ENCODE data around the gene LSM2.
"Not testable (repeated sequence)": the region's sequence is repeated elsewhere in the genome, so short reads cannot be mapped to it uniquely, and the experiment has no call there.

LSM2 gene

DNA sequence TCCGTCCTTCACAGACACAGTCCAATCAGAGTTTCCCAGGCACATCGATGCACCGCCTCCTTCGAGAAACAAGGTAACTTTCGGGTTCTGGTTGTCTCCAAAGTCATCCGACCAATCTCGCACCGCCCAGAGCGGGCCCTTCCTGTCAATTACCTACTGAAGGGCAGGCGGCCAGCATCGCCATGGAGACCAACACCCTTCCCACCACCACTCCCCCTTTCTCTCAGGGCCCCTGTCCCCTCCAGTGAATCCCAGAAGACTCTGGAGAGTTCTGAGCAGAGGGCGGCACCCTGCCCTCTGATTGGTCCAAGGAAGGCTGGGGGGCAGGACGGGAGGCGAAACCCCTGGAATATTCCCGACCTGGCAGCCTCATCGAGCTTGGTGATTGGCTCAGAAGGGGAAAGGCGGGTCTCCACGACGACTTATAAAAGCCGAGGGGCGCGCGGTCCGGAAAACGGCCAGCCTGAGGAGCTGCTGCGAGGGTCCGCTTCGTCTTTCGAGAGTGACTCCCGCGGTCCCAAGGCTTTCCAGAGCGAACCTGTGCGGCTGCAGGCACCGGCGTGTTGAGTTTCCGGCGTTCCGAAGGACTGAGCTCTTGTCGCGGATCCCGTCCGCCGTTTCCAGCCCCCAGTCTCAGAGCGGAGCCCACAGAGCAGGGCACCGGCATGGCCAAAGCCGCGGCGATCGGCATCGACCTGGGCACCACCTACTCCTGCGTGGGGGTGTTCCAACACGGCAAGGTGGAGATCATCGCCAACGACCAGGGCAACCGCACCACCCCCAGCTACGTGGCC, 20.7 kb upstream of the LSM2 start, which contains the start of gene HSPA1B:
Gene HSPA1B (plus strand): TSS at position 453 of the 794 bp plus-strand sequence. CDS start 213 bp downstream, at position 666.
- DNase-seq (ENCODE audit: low read depth in 2 of 2) = peak; percentile 87 to 94

DNA sequence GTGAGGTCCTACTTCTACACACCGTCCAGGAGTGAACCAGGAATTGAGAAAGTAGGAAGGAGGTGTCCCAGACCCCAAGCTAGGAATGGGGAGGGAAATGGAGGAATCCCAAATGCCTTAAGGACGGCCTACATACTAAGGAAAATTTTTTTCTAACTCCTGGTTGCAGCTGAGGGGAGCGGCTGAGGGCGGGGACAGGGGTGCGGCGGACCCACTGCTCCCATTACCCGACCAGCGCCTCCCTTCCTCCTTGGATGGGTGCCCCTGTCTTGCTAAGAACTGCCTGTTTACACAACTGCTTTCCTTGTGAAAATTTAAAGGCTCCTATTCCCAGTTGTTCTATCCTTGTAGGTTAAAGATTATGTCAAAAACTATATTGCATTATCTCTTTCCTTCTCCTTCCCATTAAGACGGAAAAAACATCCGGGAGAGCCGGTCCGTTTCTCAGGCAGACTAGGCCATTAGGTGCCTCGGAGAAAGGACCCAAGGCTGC, 20.1 kb upstream of the LSM2 start:
- no peak for DNase-seq (ENCODE audit: low read depth in 2 of 2)

DNA sequence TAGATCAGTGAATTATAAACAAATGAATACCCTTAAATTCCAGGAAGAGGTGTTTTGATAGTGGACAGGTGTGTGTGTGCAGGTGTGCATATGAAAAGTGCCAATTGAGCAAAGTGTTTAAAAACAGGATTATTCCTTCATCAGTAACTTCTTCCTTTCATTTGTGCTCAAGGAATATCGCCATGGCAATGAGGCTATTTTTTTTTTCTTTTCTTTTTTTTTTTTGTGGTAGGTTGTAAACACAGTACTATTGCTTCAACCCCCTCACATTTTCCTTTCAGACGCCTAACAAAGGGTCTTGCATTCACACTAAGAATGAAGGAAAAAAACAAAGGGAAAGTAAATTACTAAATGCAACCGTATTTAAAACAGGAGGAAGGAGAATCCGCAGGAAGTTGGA, 18.8 kb upstream of the LSM2 start:
- no peak for DNase-seq (ENCODE audit: low read depth in 2 of 2)

- DNase-seq (ENCODE audit: low read depth in 2 of 2) = not testable (repeated sequence)
Observed at GRCh38 chr6:31823592-31824196, 16.9 kb upstream of the LSM2 start.

- peak in 1 of 2 experiments; percentile 50 for DNase-seq (ENCODE audit: low read depth in 2 of 2)
Observed at GRCh38 chr6:31822036-31822821, 15.5 kb upstream of the LSM2 start.

DNA sequence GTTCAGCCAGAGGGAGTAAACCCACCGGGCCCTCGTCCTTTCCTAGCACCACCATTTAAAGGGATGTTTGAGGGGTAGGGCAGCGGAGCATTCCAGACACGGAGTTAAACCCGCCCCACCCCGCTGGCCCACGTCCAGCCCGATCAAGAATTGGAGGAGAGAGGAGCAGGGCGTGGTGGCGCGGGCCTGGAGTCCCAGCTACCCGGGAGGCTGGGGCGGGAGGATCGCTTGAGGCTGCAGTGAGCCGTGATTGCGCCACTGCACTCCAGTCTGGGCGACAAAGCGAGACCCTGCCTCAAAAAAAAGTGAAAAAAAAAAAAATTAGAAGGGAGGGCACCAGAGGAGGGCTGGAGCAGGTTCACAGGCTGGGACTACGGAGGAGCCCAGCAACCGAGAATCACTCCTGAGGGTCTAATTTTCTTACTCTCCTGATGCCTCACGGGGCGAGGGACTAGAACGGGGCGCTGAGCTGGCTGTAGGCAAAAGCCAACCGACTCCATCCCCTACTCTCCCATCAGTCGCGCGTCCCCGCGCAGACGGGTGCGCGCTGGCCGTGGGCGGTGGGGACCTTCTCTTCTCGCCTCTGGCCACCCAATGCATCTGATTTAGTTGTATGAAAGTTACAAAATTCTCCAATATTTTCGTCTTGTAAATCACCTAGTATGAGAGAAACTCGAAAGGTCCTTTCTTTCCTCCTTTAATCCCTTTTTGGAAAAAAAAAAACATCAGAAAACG, 14.7 kb upstream of the LSM2 start:
- DNase-seq (ENCODE audit: low read depth in 2 of 2) = peak in 1 of 2 experiments; percentile 72

GRCh38 chr6:31820399-31820798, 13.6 kb upstream of the LSM2 start:
- DNase-seq (ENCODE audit: low read depth in 2 of 2) = not testable (repeated sequence)

- no peak for DNase-seq (ENCODE audit: low read depth in 2 of 2)
Observed at GRCh38 chr6:31819871-31820299, 13.1 kb upstream of the LSM2 start.

DNA sequence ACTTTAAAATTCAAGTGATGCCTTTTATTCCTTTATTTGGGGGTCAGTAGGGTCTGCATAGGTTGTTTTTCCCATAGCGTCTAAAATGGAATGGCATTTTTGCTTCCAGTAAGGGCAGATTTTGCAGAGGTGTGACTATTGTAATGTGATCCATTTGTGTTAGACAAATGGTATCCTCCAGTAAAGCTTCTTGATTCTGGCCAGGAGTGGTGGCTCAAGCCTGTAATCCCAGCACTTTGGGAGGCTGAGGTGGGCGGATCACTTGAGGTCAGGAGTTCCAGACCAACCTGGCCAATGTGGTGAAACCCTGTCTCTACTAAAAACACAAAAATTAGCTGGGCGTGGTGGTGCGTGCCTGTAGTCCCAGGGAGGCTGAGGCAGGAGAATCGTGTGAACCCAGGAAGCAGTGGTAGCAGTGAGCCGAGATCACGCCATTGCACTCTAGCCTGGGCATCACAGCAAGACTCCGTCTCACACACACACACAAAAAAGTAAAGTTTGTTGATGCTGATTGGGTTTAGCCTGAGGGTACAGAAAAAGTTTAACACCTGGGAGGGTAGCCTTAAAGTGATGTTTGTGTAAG, 11.3 kb upstream of the LSM2 start:
- DNase-seq (ENCODE audit: low read depth in 2 of 2) = not testable (repeated sequence)

GRCh38 chr6:31817133-31817928, 10.6 kb upstream of the LSM2 start:
- DNase-seq (ENCODE audit: low read depth in 2 of 2) = not testable (repeated sequence)

DNA sequence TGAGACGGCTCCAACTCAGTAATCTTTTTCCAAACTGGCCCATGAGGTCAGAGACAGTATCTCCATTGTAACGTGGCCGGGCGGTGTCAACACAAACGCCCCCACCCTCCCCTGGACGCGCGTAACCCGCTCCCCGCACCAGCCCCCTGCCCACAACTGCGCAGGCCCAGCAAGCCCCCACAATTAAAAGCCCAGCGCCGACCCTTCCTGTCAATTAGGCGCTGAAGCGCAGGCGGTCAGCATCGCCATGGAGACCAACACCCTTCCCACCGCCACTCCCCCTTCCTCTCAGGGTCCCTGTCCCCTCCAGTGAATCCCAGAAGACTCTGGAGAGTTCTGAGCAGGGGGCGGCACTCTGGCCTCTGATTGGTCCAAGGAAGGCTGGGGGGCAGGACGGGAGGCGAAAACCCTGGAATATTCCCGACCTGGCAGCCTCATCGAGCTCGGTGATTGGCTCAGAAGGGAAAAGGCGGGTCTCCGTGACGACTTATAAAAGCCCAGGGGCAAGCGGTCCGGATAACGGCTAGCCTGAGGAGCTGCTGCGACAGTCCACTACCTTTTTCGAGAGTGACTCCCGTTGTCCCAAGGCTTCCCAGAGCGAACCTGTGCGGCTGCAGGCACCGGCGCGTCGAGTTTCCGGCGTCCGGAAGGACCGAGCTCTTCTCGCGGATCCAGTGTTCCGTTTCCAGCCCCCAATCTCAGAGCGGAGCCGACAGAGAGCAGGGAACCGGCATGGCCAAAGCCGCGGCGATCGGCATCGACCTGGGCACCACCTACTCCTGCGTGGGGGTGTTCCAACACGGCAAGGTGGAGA, 8.5 kb upstream of the LSM2 start, which contains the start of the genes HSPA1A and HSPA1L:
Gene HSPA1A (plus strand): TSS at position 519 of the 814 bp plus-strand sequence. CDS start 214 bp downstream, at position 733.
Gene HSPA1L (minus strand): TSS at position 259 of the 814 bp plus-strand sequence. CDS start 3,311 bp downstream, outside the sequence.
- peak in 1 of 2 experiments; percentile 63 for DNase-seq (ENCODE audit: low read depth in 2 of 2)

DNA sequence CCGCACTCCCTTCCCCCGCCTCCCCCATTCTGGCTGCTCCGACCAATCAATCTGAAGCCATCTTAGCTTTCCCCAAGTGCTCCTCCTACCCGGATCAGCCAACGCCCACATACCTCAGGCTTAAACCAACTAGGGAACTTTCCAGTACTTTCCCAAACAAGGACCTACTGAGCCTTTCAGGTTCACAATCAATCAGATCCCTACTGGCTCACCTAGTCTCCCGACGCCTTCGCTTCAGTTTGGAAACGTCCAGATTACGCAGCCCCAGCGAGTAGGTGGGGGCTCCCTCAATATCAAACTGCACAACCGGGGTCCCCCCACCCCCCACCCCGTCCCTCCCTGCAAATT, 7.9 kb upstream of the LSM2 start:
- peak in 1 of 2 experiments; percentile 70 for DNase-seq (ENCODE audit: low read depth in 2 of 2)

- DNase-seq (ENCODE audit: low read depth in 2 of 2) = no peak
Observed at GRCh38 chr6:31813465-31813849, 6.7 kb upstream of the LSM2 start.

DNA sequence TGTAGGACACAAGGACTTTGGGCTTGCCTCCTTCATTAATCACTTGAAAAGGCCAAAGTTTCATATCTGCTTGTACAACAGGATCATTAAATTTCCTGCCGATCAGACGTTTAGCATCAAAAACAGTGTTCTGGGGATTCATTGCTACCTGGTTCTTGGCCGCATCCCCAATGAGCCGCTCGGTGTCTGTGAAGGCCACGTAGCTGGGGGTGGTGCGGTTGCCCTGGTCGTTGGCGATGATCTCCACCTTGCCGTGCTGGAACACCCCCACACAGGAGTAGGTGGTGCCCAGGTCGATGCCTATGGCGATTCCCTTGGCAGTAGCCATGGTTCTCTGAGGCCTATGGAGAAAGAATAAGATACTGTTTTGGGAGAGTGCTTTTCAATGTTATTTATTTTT, 4.9 kb upstream of the LSM2 start:
- DNase-seq (ENCODE audit: low read depth in 2 of 2) = no peak

GRCh38 chr6:31808599-31808998, 1.8 kb upstream of the LSM2 start:
- not testable (repeated sequence) for DNase-seq (ENCODE audit: low read depth in 2 of 2)

GRCh38 chr6:31805939-31806469, 762 bp downstream of the LSM2 start:
- no peak for DNase-seq (ENCODE audit: low read depth in 2 of 2)

GRCh38 chr6:31801031-31801927, 5.5 kb downstream of the LSM2 start:
- not testable (repeated sequence) for DNase-seq (ENCODE audit: low read depth in 2 of 2)

- no peak for DNase-seq (ENCODE audit: low read depth in 2 of 2)
Observed at GRCh38 chr6:31799781-31800180, 7.0 kb downstream of the LSM2 start.
